IPS-11a (cell line): Measurements from ENCODE around the gene GPBP1L1.

Experiments used
- H3K4me3 ChIP-seq: one replicate; pipeline ENCODE4 v1.5.1; 2013; ENCODE audit warnings: low read depth, low read length, control low read depth

GPBP1L1 gene

GRCh38 chr1:45643978-45644377 lies 42.4 kb downstream of the GPBP1L1 start:
- H3K4me3 ChIP-seq = no peak overlapping the region

GRCh38 chr1:45643321-45643720 lies 43.0 kb downstream of the GPBP1L1 start:
- H3K4me3 ChIP-seq = no peak overlapping the region

- H3K4me3 ChIP-seq = no peak overlapping the region
Observed at GRCh38 chr1:45640293-45640692, 46.0 kb downstream of the GPBP1L1 start.

- no peak overlapping the region for H3K4me3 ChIP-seq
Observed at GRCh38 chr1:45635211-45635610, 51.1 kb downstream of the GPBP1L1 start.

- no peak overlapping the region for H3K4me3 ChIP-seq
Observed at GRCh38 chr1:45630429-45630828, 55.9 kb downstream of the GPBP1L1 start.

GRCh38 chr1:45629035-45629434 lies 57.3 kb downstream of the GPBP1L1 start:
- H3K4me3 ChIP-seq = no peak overlapping the region

- H3K4me3 ChIP-seq = no peak within 1 kb of the TSS
Observed at GRCh38 chr1:45623972-45624371, 62.4 kb downstream of the GPBP1L1 start, which contains the start of gene CCDC17. CCDC17 (minus strand) TSS chr1:45624054; CDS start chr1:45623909, 145 bp downstream.

- H3K4me3 ChIP-seq = no peak overlapping the region
Observed at GRCh38 chr1:45622524-45623394, 63.6 kb downstream of the GPBP1L1 start.

- no peak overlapping the region for H3K4me3 ChIP-seq
Observed at GRCh38 chr1:45621895-45622523, 64.3 kb downstream of the GPBP1L1 start.

GRCh38 chr1:45621501-45621836 lies 64.9 kb downstream of the GPBP1L1 start:
- no peak overlapping the region for H3K4me3 ChIP-seq

- H3K4me3 ChIP-seq = no peak overlapping the region
Observed at GRCh38 chr1:45620588-45621500, 65.5 kb downstream of the GPBP1L1 start.

- H3K4me3 ChIP-seq = no peak overlapping the region
Observed at GRCh38 chr1:45619149-45619921, 67.0 kb downstream of the GPBP1L1 start.

- H3K4me3 ChIP-seq = no peak overlapping the region
Observed at GRCh38 chr1:45617618-45618017, 68.7 kb downstream of the GPBP1L1 start.

GRCh38 chr1:45615885-45616284 lies 70.4 kb downstream of the GPBP1L1 start:
- H3K4me3 ChIP-seq = no peak overlapping the region

- H3K4me3 ChIP-seq = no peak overlapping the region
Observed at GRCh38 chr1:45612941-45613579, 73.3 kb downstream of the GPBP1L1 start.

- no peak overlapping the region for H3K4me3 ChIP-seq
Observed at GRCh38 chr1:45610589-45611226, 75.6 kb downstream of the GPBP1L1 start.

- H3K4me3 ChIP-seq = no peak overlapping the region
Observed at GRCh38 chr1:45608175-45609156, 77.9 kb downstream of the GPBP1L1 start.

- H3K4me3 ChIP-seq = no peak overlapping the region
Observed at GRCh38 chr1:45607404-45608074, 78.8 kb downstream of the GPBP1L1 start.
